GM18867 (cell line): ENCODE data around the gene PDXDC1.
"Not testable (repeated sequence)": the region's sequence is repeated elsewhere in the genome, so short reads cannot be mapped to it uniquely, and the experiment has no call there.

ENCODE experiments used
- ATAC-seq: cut with Tn5 transposase; IDR thresholded peaks from one replicate; pipeline ENCODE4 v1.9.1; 2021; ENCODE audit warnings: mild to moderate bottlenecking, moderate library complexity; ENCODE audit not compliant: unreplicated experiment

The PDXDC1 gene

GRCh38 chr16:14971621-14972228 is 3.1 kb upstream of the PDXDC1 start:
- not testable (repeated sequence) for ATAC-seq

- ATAC-seq = not testable (repeated sequence)
Measured at GRCh38 chr16:14973785-14974322, 972 bp upstream of the PDXDC1 start.

- ATAC-seq = not testable (repeated sequence)
Measured at GRCh38 chr16:14974331-14974655, 533 bp upstream of the PDXDC1 start.

- ATAC-seq = peak; percentile 22
Measured at GRCh38 chr16:14975418-14976194, 780 bp downstream of the PDXDC1 start.

- ATAC-seq = not testable (repeated sequence)
Measured at GRCh38 chr16:14976971-14977736, 2.3 kb downstream of the PDXDC1 start.

- not testable (repeated sequence) for ATAC-seq
Measured at GRCh38 chr16:14978281-14978680, 3.5 kb downstream of the PDXDC1 start.

- not testable (repeated sequence) for ATAC-seq
Measured at GRCh38 chr16:14978908-14979307, 4.1 kb downstream of the PDXDC1 start.

GRCh38 chr16:14981234-14981633 is 6.4 kb downstream of the PDXDC1 start:
- not testable (repeated sequence) for ATAC-seq

- not testable (repeated sequence) for ATAC-seq
Measured at GRCh38 chr16:14982521-14982920, 7.7 kb downstream of the PDXDC1 start.

GRCh38 chr16:14988092-14988491 is 13.3 kb downstream of the PDXDC1 start:
- not testable (repeated sequence) for ATAC-seq

- peak; percentile 37 for ATAC-seq
Measured at GRCh38 chr16:14988661-14989191, 13.9 kb downstream of the PDXDC1 start.

GRCh38 chr16:14989291-14990281 is 14.8 kb downstream of the PDXDC1 start:
- ATAC-seq = not testable (repeated sequence)

GRCh38 chr16:14993277-14994151 is 18.7 kb downstream of the PDXDC1 start:
- not testable (repeated sequence) for ATAC-seq

GRCh38 chr16:14996702-14997101 is 21.9 kb downstream of the PDXDC1 start:
- ATAC-seq = not testable (repeated sequence)

- ATAC-seq = not testable (repeated sequence)
Measured at GRCh38 chr16:14998300-14998699, 23.5 kb downstream of the PDXDC1 start.

- ATAC-seq = not testable (repeated sequence)
Measured at GRCh38 chr16:14999845-15000244, 25.0 kb downstream of the PDXDC1 start.

GRCh38 chr16:15002448-15002847 is 27.6 kb downstream of the PDXDC1 start:
- ATAC-seq = not testable (repeated sequence)

- not testable (repeated sequence) for ATAC-seq
Measured at GRCh38 chr16:15005357-15006132, 30.7 kb downstream of the PDXDC1 start.
